ENCODE measurements around the gene CD4.
A peak's percentile ranks its signal among the peaks of the same experiment; 100 is the strongest.

CD4 gene

GRCh38 chr12:6779708-6780432 is 9.5 kb upstream of the CD4 start:
- no peaks in the 10 kb centered on the region for H3K36me3 Mint-ChIP-seq
- ATAC-seq (ENCODE audit: low read depth) (no peak), DNase-seq (ENCODE audit: low spot score in 2 of 2) (no peak)
- H3K9me3 Mint-ChIP-seq = no peaks in the 10 kb centered on the region
- H3K27me3 Mint-ChIP-seq = peaks cover 21% of the 10 kb centered on the region
- no peak overlapping the region for H3K4me3 Mint-ChIP-seq
- H3K27ac Mint-ChIP-seq = no peak overlapping the region
- H3K4me1 Mint-ChIP-seq = peaks cover 10% of the 10 kb centered on the region

DNA sequence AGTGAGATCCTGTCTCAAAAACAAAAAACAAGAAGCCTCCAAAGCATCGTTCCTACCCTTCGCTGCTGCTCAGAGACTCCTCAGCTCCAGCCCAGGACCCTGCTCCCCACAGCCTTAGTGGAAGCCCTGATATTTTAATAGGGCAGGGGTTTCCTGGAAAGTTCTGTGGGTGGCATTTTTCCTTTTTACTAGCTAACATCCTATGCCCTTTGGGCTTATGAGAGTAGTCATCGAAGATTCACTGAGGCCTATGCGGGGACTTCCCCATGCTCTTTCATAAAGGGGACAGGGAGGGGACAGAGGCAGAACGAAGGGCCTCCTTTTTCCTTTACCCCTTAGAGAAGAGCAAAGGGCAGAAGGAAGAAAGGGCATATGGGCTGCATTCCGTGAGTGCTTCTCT is 8.8 kb upstream of the CD4 start:
- Mint-ChIP-seq H3K9me3 (no peaks in the 10 kb centered on the region), H3K4me3 (no peak overlapping the region), H3K36me3 (no peaks in the 10 kb centered on the region), H3K27me3 (peaks cover 16% of the 10 kb centered on the region), H3K27ac (no peak overlapping the region), H3K4me1 (peaks cover 10% of the 10 kb centered on the region)
- no peak for DNase-seq (ENCODE audit: low spot score in 2 of 2)
- ATAC-seq (ENCODE audit: low read depth) = no peak

- Mint-ChIP-seq H3K27me3 (peaks cover 7% of the 10 kb centered on the region), H3K36me3 (no peaks in the 10 kb centered on the region), H3K27ac (no peak overlapping the region), H3K4me1 (peaks cover 8% of the 10 kb centered on the region), H3K4me3 (no peak overlapping the region), H3K9me3 (no peaks in the 10 kb centered on the region)
- DNase-seq (ENCODE audit: low spot score in 2 of 2) (no peak), ATAC-seq (ENCODE audit: low read depth) (no peak)
Observed at GRCh38 chr12:6782119-6782518, 7.2 kb upstream of the CD4 start.

- H3K27ac Mint-ChIP-seq = no peak overlapping the region
Observed at GRCh38 chr12:6782850-6783566, 6.3 kb upstream of the CD4 start.

GRCh38 chr12:6783828-6784227 is 5.5 kb upstream of the CD4 start:
- H3K27me3 Mint-ChIP-seq = no peaks in the 10 kb centered on the region
- H3K9me3 Mint-ChIP-seq = no peaks in the 10 kb centered on the region
- no peak overlapping the region for H3K4me3 Mint-ChIP-seq
- H3K36me3 Mint-ChIP-seq = no peaks in the 10 kb centered on the region
- no peak overlapping the region for H3K27ac Mint-ChIP-seq
- DNase-seq (ENCODE audit: low spot score in 2 of 2) (no peak), ATAC-seq (ENCODE audit: low read depth) (no peak)
- peaks cover 3% of the 10 kb centered on the region for H3K4me1 Mint-ChIP-seq

More at GRCh38 chr12:6782850-6783566, 6.3 kb upstream of the CD4 start:
- Mint-ChIP-seq H3K36me3 (no peaks in the 10 kb centered on the region), H3K4me3 (no peak overlapping the region), H3K4me1 (peaks cover 8% of the 10 kb centered on the region), H3K9me3 (no peaks in the 10 kb centered on the region), H3K27me3 (peaks cover 5% of the 10 kb centered on the region)
- no peak for ATAC-seq (ENCODE audit: low read depth)
- DNase-seq (ENCODE audit: low spot score in 2 of 2) = no peak

GRCh38 chr12:6784296-6784695 is 5.0 kb upstream of the CD4 start:
- no peaks in the 10 kb centered on the region for H3K9me3 Mint-ChIP-seq
- no peaks in the 10 kb centered on the region for H3K4me1 Mint-ChIP-seq
- DNase-seq (ENCODE audit: low spot score in 2 of 2) (no peak), ATAC-seq (ENCODE audit: low read depth) (no peak)
- H3K27me3 Mint-ChIP-seq = no peaks in the 10 kb centered on the region
- H3K4me3 Mint-ChIP-seq = no peak overlapping the region
- no peak overlapping the region for H3K27ac Mint-ChIP-seq
- H3K36me3 Mint-ChIP-seq = no peaks in the 10 kb centered on the region

DNA sequence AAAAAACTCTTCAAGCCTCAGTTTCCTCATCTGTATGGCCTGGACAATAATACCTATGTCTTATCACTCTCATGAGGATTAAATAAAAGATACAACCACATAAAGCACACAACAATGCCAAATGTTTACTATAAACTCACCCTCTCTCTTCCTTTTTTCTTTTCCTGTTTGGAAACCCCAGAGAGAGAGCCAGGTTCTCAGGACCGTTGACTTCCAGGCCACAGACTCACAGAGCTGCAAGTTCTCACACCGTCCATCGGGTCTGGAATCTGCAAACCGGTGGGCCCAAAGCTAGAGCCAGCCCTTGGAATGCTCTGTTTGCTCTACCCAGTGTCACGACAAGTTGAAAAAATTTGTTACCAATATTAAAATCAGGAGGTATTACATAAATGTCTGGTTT is 4.6 kb upstream of the CD4 start:
- Mint-ChIP-seq H3K27ac (no peak overlapping the region), H3K4me1 (no peaks in the 10 kb centered on the region), H3K9me3 (no peaks in the 10 kb centered on the region), H3K36me3 (no peaks in the 10 kb centered on the region), H3K4me3 (no peak overlapping the region), H3K27me3 (no peaks in the 10 kb centered on the region)
- DNase-seq (ENCODE audit: low spot score in 2 of 2) = no peak
- ATAC-seq (ENCODE audit: low read depth) = no peak

DNA sequence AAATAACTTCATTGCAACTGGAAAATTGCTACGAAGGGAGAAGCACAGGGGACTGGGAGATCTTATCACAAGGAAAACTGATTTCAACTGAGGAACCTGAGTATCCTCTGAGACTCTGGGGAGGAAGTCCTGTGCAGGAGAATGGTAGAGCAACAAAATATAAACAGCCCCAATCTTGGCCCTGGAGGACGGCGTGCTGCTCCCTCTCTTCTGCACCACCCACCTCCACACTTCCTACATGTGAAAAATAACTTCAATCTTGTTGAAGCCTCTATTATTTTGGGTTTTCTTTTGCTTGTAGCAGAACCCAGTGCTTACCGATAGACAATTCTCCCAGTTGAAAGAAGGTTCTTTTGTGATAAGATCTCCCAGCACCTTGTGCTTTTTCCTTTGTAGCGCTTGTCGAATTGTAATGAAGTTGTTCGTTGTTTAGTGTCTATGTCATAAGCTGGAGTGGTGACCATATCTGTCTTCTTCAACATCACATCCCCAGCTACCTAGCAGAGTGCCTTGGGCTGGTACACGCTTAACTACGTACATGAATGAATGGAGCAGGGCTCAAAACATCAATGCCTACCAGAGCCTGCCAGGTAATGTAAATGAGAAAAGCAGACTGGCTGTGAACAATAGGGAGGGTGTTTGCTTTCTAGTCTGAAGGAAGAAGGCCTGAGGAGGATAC is 2.8 kb upstream of the CD4 start:
- H3K27ac Mint-ChIP-seq = no peak overlapping the region
- DNase-seq (ENCODE audit: low spot score in 2 of 2) (no peak), ATAC-seq (ENCODE audit: low read depth) (no peak)
- no peak overlapping the region for H3K4me3 Mint-ChIP-seq
- H3K27me3 Mint-ChIP-seq = no peaks in the 10 kb centered on the region
- no peaks in the 10 kb centered on the region for H3K4me1 Mint-ChIP-seq
- H3K36me3 Mint-ChIP-seq = no peaks in the 10 kb centered on the region
- H3K9me3 Mint-ChIP-seq = no peaks in the 10 kb centered on the region

- DNase-seq (ENCODE audit: low spot score in 2 of 2) (no peak), ATAC-seq (ENCODE audit: low read depth) (no peak)
- H3K9me3 Mint-ChIP-seq = no peaks in the 10 kb centered on the region
- H3K4me3 Mint-ChIP-seq = no peak overlapping the region
- H3K27me3 Mint-ChIP-seq = no peaks in the 10 kb centered on the region
- no peaks in the 10 kb centered on the region for H3K36me3 Mint-ChIP-seq
- peaks cover 2% of the 10 kb centered on the region for H3K4me1 Mint-ChIP-seq
- no peak overlapping the region for H3K27ac Mint-ChIP-seq
Observed at GRCh38 chr12:6787309-6787708, 2.0 kb upstream of the CD4 start.

DNA sequence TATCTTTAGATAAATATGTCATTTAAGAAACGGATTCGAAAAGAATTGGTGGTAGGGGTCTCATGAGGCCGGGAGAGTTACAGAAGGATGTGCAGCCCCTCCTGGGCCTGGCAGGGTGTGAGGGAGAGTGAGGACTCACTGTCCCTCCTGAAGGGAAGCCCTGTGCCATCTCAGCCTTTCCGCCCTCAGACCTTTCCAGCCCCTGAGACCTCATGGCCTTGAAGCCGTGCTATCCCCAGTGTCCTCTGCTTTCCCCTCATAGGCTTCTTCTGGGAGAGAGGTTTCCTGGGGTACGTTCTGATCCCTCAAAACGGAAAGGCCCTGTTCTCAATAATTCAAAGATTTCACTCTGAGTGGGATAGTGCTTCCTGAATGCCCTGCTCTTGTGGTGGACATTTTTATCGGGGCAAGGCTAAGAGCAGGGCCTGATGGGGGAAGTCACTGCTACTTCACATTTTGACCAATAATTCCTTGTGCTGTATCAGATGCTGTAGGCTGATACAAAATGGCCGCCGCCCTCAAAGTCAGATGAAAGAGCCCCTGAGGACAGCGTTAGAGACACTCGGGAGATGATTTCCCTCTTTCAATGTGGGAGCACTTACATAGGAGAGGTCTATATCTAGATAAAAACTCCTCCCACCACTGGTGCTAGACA is 1.3 kb downstream of the CD4 start:
- ATAC-seq (ENCODE audit: low read depth) (no peak), DNase-seq (ENCODE audit: low spot score in 2 of 2) (no peak)
- H3K4me1 Mint-ChIP-seq = peaks cover 10% of the 10 kb centered on the region
- H3K27me3 Mint-ChIP-seq = peaks cover 1% of the 10 kb centered on the region
- no peak overlapping the region for H3K4me3 Mint-ChIP-seq
- H3K36me3 Mint-ChIP-seq = no peaks in the 10 kb centered on the region
- H3K9me3 Mint-ChIP-seq = no peaks in the 10 kb centered on the region
- H3K27ac Mint-ChIP-seq = no peak overlapping the region

GRCh38 chr12:6791931-6792520 is 2.7 kb downstream of the CD4 start:
- no peaks in the 10 kb centered on the region for H3K36me3 Mint-ChIP-seq
- peaks cover 9% of the 10 kb centered on the region for H3K27me3 Mint-ChIP-seq
- no peaks in the 10 kb centered on the region for H3K9me3 Mint-ChIP-seq
- DNase-seq (ENCODE audit: low spot score in 2 of 2) (no peak), ATAC-seq (ENCODE audit: low read depth) (no peak)
- no peak overlapping the region for H3K4me3 Mint-ChIP-seq
- no peak overlapping the region for H3K27ac Mint-ChIP-seq
- peaks cover 10% of the 10 kb centered on the region for H3K4me1 Mint-ChIP-seq

- H3K27me3 Mint-ChIP-seq = peaks cover 10% of the 10 kb centered on the region
- H3K4me3 Mint-ChIP-seq = no peak overlapping the region
- H3K27ac Mint-ChIP-seq = no peak overlapping the region
- H3K4me1 Mint-ChIP-seq = peaks cover 10% of the 10 kb centered on the region
- DNase-seq (ENCODE audit: low spot score in 2 of 2) (no peak), ATAC-seq (ENCODE audit: low read depth) (peak; percentile 88)
- H3K9me3 Mint-ChIP-seq = no peaks in the 10 kb centered on the region
- no peaks in the 10 kb centered on the region for H3K36me3 Mint-ChIP-seq
Observed at GRCh38 chr12:6792522-6793201, 3.3 kb downstream of the CD4 start.

DNA sequence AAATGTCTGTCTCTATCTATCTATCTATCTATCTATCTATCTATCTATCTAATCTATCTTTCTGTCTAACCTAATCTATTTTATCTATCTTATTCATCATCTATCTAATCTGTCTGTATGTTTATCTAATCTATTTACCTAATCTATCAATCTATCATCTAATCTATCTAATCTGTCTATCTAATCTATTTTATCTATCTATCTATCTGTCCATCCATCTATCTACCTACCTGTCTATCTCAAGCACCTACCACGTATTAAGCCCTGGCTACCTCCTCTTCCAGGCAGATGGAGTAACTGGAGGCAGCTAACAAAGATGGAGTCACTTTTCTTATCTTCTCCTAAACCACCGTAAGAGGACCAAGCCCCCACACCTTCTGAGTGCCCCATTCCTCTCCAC is 5.8 kb downstream of the CD4 start:
- DNase-seq (ENCODE audit: low spot score in 2 of 2) (no peak), ATAC-seq (ENCODE audit: low read depth) (no peak)
- Mint-ChIP-seq H3K27ac (no peak overlapping the region), H3K36me3 (no peaks in the 10 kb centered on the region), H3K4me1 (peaks cover 10% of the 10 kb centered on the region), H3K27me3 (peaks cover 10% of the 10 kb centered on the region), H3K9me3 (no peaks in the 10 kb centered on the region), H3K4me3 (no peak overlapping the region)
